NCI-H1930 (cell line): ENCODE measurements around the gene TSC22D1.

Source experiments
- DNase-seq, 2 experiments: peaks; one replicate each; lab custom pipeline; 2025; lab: John Stamatoyannopoulos, UW

Gene TSC22D1

DNA sequence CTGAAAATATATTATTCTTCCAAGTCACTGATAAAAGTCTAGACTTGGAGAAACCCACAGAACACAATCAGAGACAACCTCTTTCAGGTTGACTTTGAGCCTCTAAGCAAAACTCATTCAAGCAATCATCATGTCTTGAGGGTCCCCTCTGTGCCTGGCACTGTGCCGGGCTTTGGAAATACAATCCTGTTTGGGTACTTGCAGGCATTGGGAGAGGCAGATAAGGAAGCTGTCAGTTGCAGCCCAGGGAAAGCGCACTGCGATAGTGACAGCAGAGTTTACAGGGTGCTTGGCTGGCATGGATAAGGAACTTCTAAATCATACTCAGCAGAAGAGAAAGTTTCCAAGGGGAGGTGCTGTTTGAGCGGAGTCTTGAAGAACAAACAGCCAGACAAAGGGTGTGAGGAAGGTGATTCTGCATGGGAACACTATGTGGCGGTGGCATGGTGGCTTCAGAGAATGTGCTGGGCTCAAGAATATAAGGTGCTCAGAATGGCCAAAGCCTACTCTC lies 193.4 kb downstream of the TSC22D1 start:
- no peak for DNase-seq
